IPS DF 4.7 (cell line): ENCODE data around the gene PHLDA3.

ENCODE experiments used
- DNase-seq: peaks from one replicate; pipeline ENCODE4 v3.0.0-alpha.2; 2013; ENCODE audit warnings: low spot score; ENCODE audit errors: extremely low read depth

PHLDA3 gene

DNA sequence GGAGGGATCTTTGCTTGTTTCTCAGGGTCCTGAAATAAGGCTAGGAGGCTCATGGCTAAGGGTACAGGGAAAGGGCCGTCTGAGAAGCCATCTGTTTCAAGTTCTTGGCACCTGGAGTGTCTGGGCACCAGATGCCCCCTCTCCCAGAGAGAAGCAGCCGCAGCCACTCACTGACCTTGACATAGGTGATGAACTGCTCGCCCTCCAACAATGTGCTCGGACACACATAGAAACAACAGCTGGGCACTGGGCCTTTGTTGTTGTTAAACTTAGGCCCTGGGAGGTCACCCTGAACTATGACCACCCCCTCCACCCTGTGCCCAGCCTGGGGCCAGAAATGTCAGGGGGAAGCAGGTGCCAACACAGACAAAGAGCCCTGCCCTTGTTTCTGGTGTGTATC is 38.2 kb downstream of the PHLDA3 start:
- DNase-seq: no peak

DNA sequence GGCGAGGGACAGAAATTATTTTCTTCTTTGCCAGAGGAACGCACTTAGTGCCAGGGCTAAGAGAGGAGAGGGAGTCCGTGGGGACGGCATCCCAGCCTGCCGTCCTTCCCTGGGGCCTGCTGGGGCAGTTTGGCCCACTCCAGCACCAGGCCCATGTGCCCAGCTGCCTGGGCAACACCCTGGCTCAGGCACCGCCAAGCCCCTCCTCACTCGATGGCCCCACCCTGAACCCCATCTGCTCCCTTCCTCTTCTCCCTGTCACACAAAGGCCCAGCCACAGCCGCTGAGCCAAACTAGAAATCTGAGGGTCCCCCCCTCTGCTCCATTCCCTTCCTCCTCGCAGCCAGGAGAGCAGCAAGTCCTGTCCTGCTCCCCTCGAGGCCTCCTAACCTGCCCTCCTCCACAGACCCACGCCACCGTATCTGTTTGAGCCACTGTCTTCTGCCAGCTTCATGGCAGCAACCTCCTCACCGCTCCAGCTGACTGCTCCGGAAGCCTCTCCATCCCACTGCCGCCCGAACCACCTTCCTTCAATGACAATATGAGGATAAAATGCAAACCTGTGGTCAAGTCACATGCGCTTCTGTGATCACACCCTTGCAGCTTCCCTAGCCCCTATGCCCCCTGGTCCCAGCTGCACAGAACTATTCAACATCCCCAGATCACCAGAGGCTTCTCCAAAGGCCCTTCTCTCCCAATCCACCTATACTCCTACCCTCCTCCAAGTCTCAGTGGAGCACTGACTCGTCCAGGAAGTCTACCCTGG is 39.1 kb downstream of the PHLDA3 start:
- DNase-seq: no peak

DNA sequence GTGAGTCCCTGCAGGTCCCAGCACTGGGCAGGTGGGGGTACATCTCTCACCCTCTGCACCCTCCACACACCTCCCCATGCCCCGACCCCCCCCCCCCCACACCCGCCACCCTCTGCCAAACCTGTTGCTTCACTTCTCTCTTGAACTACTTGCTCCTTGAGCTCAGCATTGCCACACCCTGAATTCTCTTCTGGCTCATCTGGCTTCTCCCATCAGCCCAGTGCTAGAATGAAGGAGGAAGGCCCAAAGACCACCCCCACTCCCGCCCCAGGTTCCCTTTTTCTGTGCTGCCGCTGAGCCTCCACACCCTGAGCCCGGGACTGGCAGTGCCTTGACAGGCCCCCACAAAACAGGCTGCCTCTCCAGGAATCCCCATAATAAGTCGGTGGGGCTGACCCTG is 41.0 kb downstream of the PHLDA3 start:
- no peak for DNase-seq

DNA sequence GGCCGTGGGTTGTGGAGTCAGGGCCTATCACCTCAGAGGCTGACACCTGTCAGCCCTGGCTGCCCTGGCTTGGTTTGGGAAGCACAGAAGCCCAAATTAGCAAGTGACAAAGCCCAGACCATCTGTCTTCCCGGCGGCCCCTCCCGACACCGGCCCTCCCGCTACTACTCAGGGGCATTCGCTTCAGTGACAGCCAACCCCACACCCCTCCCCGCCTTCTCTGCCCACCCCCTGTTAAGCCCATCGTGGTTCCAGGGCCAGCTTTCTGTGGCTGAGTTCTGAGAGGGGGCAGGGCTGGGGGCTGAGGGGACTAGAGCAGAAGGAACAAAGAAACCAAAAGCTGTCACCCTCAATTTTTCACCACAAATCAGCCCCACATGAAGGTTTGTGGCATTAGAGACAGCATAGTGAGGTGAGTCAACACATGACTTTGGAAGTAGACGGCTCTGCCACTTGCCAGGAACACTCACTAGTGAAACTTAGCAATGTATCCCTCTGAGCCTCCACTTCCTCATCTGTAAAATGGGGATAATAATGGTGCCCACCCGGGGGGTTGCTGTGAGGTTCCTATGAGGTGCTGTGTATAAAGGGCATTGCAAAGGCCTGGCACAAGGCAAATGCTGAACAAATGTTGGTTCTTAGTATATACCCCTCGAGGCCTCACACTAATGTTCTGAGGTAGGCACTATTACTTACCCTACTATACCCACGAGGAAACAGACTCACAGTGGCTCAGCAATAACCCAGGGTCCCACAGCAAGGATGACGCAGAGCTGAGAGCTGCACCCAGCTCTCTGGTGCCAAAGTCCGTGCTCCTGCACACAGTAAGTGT is 42.3 kb downstream of the PHLDA3 start:
- no peak for DNase-seq

DNA sequence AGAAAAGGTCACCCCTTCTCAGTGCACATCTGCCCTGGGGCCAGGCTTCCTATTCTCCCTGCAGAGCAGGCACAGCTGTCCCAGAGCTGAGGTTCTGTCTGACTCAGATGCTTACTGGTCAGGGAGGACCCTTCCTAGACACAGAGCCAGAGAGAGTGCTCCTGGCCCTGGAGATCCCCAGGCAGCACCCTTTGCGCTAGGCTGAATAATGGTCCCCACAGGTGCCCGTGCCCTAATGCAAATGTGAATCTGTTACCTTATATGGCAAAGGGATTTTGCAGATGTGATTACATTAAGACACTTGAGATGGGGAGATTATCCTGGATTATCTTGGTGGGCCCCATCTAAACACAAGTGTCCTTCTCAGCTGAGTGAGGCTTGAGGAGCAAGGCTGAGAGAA is 44.8 kb downstream of the PHLDA3 start:
- DNase-seq: no peak

DNA sequence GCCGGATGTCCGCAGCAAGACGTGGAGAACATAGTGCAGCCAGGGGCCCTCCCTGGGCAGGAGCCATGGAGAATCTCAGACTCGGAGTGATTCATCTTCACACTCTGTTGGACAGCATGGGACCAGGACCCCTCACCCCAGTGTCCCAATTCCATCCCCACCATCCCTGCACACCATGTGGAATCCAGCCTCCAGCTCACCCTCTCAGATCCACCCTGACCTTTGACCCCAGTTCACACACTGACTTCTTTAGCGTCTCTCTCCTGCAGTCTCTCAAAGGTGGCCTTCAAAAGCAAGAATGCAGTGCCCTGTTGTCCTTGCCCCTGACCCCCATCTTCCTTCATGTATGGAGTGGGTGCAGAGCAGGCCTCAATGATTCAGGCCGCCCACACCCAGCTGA is 45.3 kb downstream of the PHLDA3 start:
- DNase-seq: no peak

DNA sequence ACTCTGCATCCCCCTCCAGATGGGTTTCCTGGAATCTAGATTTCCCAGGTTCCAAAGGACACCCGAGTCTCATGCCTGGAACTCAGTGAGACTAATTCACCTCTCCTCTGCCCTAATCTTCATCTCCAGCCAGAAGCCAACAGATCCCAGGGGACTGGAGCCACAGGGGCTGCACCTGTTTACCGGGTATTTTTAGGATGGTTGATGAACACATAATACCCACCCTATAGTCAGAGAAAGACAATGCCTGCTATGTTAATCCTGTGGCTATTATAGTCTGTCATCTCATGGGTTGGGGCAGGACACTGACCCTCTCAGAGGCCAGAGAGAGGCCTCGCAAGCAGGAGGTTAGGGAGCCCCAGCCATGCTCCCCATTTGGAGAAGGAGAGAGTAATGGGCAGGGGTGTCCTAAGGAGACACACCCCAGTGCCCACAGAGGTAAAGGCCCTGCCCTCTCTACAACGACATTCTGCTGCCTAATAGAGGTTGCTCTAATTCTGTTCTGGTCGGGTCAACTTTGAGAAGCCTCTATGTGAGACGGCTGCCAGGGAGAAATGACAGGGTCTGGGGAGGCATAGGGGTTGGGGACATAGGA is 46.5 kb downstream of the PHLDA3 start:
- no peak for DNase-seq

DNA sequence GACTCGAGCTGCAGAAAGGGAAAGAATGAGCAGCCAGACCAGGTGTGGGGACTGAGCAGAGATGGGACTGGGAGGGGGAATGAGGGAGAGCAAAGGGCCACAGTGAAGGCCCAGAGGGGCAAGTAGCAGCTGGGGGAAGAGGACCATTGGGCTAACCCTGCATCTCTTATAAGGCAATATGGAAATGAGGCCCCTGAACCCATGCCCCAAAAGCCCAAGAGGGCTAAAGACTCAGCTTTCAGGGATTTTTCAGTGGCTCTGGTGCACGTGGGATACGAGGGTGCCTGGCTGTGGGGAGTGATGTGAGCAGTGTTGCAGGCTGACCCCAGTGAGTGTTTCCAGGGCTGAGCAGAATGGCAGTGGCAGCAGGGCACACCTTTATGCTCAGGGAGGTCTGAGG is 47.0 kb downstream of the PHLDA3 start:
- no peak for DNase-seq

DNA sequence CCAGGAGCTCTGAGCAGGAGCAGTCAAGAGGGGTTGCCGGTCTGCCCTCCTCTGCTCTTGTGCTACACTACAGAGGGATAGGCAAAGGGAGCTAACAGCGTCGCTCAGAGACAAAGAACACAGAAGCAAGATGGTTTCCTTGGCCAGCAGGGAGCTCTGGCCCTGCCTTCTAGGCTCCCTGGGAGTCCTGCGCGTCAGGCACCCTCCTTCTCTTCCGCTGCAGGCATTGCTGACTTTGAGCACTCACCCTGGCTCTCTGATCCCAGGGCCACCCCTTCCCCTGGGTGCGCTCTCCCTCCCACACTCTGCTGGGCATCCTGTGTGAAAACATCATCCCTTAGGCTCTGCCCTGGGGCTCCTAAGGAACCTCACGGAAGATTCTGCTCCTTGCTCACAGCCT is 47.9 kb downstream of the PHLDA3 start:
- no peak for DNase-seq

DNA sequence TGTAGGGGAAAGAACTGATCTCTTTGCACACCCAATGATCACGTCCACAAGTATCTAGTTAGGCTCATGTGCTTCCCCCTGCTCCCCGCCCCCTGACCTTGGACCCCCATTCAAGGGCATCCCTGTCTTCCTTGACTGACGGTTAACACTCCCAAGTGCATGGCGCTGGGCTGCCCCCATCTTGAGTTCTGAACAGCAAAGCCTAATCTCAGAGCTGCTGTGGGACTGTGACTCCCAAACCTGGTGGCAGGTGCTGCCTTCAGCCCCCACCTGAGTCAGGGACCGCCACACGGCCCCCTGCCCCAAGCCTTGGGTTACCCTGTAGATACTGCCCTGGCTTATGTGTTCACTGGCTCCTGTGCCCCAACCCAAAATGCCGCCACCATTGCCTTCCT is 48.4 kb downstream of the PHLDA3 start:
- DNase-seq: no peak

DNA sequence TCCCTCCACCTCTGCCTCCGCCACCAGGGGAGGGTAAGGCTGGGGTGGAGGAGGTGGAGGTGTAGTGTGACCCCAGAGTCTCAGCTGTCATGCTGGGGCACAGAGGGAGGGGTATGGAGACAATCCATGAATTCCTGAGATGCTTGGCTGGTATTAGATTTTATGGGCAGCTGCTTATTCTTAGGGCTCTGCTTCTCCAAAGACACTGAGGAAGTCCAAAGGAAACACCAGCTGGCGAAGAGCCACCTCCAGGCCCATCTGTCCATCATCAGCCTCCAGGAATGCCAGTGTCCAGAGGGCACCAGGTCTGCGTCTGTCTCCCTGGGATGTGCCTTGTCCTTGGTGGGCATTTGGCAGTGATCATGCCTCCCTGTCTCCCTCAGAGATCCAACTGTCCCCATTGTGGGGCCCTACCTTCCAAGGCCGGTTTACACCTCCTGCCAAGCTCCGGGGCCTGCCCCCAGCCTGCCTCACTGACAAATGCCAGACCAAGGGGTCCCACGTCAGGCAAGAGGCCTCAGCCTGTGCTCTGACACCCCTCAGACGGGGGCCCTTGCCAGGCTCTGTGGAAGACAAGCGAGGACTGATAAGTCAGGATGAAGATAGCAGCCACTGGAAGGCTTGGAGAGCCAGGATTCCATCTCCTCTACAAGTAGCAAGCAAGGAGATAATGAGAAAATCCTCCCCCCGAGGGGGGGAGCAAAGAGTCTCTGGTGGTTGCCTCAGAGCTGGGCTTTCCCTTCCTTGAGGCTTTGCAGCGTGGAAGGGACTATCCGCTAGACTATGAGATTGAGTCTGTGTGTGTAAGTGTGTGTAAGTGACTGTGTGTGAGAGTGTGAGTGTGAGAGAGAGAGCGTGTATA is 49.0 kb downstream of the PHLDA3 start:
- no peak for DNase-seq

DNA sequence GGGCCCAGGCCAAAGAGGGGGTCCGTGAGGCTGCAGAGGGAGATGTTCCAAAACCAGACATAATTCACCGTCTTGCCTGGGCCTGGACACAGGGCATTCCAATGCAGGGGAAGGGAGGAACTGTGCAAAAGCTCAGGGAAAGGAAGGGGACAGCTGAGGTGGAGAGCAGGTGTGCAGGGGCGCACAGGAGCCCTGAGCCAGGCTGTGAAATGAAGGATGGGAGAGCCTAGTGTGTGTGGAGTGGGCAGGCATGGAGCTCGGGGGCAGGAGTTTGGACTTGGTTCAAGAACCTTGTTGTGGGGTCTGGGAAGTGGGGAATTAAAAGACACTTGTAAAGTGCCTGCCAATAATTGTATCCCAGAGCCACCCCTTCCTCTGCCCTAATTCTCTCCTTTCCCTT is 49.7 kb downstream of the PHLDA3 start:
- DNase-seq: no peak

DNA sequence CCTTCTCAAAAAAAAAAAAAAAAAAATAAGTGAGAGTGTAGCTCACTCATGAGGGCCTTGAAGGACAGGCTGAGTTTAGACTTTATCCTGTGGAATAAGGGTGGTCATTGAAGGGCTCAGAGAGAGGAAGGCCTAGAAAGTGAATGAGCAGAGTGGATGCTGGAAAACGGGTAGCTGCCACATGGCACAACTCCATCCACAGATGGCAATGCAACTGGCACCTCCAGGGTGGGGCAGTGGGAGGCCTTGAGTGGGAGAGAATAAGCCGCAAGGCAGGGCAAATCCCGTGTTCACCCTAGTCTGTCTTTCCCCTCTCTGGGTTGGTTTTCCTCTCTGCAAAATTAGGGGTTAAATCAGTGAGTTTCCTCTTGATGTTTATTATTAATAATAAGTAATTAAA is 50.5 kb downstream of the PHLDA3 start:
- DNase-seq: no peak
